Measurements from ENCODE around the gene ATP13A1.
"Not testable (repeated sequence)": the region's sequence is repeated elsewhere in the genome, so short reads cannot be mapped to it uniquely, and the experiment has no call there.

- TF ChIP-seq, protein P1, sequence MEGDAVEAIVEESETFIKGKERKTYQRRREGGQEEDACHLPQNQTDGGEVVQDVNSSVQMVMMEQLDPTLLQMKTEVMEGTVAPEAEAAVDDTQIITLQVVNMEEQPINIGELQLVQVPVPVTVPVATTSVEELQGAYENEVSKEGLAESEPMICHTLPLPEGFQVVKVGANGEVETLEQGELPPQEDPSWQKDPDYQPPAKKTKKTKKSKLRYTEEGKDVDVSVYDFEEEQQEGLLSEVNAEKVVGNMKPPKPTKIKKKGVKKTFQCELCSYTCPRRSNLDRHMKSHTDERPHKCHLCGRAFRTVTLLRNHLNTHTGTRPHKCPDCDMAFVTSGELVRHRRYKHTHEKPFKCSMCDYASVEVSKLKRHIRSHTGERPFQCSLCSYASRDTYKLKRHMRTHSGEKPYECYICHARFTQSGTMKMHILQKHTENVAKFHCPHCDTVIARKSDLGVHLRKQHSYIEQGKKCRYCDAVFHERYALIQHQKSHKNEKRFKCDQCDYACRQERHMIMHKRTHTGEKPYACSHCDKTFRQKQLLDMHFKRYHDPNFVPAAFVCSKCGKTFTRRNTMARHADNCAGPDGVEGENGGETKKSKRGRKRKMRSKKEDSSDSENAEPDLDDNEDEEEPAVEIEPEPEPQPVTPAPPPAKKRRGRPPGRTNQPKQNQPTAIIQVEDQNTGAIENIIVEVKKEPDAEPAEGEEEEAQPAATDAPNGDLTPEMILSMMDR (IDR thresholded peaks at IDR 0.05): not testable (repeated sequence)
- not testable (repeated sequence) for TF ChIP-seq POLR2A (IDR thresholded peaks at IDR 0.05; ENCODE audit: low read depth); POLR2AphosphoS5 (IDR thresholded peaks at IDR 0.05); EP300 (IDR thresholded peaks at IDR 0.05)
Measured at GRCh38 chr19:19606686-19607085, 56.8 kb downstream of the ATP13A1 start.

Measured in esophagus muscularis mucosa (tissue), 4 donors.